Measurements from ENCODE around the gene MYO9B. TPM values are rescaled to one million over a fixed set of nuclear protein-coding genes. Genes with fewer than 3 reads are reported as not detected.
A peak's percentile ranks its signal among the peaks of the same experiment; 100 is the strongest.

The MYO9B gene
- total and polyA plus RNA-seq, 2 of the 13 experiments (the other 11 are each of a cell fraction or from before 2014, with no cell fraction given) = 18.0 to 18.3 TPM

DNA sequence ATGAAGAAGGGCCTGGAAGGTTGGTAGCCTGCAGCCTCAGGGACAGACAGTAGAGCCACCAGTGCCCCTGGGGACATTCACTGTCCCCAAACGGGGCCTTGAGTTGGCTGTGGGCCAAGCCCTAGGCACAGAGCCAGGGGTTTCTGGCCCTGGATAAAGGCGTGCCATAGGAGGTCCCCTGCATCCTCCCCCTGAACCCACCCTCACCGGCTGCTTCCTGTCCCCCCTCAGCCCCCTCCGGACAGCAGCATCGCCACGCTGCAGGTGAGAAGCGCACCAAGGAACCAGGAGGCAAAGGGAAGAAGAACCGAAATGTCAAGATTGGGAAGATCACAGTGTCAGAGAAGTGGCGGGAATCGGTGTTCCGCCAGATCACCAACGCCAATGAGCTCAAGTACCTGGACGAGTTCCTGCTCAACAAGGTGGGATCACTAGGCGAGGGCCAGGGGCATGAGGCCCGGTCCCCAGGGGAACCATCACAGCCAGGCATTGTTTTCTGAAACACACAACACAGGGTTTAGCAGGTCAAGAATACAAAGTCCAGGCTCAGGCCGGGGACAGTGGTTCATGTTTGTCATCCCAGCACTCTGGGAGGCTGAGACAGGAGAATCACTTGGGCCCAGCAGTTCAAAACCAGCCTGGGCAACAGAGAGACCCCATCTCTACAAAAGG, 125.0 kb downstream of the MYO9B start (continued):
- TF ChIP-seq, protein P1, sequence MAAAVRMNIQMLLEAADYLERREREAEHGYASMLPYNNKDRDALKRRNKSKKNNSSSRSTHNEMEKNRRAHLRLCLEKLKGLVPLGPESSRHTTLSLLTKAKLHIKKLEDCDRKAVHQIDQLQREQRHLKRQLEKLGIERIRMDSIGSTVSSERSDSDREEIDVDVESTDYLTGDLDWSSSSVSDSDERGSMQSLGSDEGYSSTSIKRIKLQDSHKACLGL (CRISPR knock-in tag; IDR thresholded peaks at IDR 0.05) = no peak
- TF ChIP-seq ZFP1 (CRISPR knock-in tag; IDR thresholded peaks at IDR 0.05) = no peak
- no peak for TF ChIP-seq DRAP1 (CRISPR knock-in tag; IDR thresholded peaks at IDR 0.05)
- TF ChIP-seq TMF1 (CRISPR knock-in tag; IDR thresholded peaks at IDR 0.05; ENCODE audit: low read depth) = 0 out of 2 replicates have a peak, but pooled peaks have one; percentile 54
- peak; percentile 52 for TF ChIP-seq ESRRA (CRISPR knock-in tag; IDR thresholded peaks at IDR 0.05; ENCODE audit: low read depth)
- TF ChIP-seq SAFB2 (CRISPR knock-in tag; IDR thresholded peaks at IDR 0.05; ENCODE audit: borderline replicate concordance, low read depth) = peak; percentile 80; the same call in 1 of the 2 replicates
- peak; percentile 71; the same call in 1 of the 2 replicates for TF ChIP-seq FOXC1 (CRISPR knock-in tag; IDR thresholded peaks at IDR 0.05; ENCODE audit: borderline replicate concordance)
- TF ChIP-seq ZBTB2 (CRISPR knock-in tag; IDR thresholded peaks at IDR 0.05; ENCODE audit: low read depth) = no peak
- no peak for TF ChIP-seq ZNF746 (CRISPR knock-in tag; IDR thresholded peaks at IDR 0.05)
- TF ChIP-seq, protein P2, sequence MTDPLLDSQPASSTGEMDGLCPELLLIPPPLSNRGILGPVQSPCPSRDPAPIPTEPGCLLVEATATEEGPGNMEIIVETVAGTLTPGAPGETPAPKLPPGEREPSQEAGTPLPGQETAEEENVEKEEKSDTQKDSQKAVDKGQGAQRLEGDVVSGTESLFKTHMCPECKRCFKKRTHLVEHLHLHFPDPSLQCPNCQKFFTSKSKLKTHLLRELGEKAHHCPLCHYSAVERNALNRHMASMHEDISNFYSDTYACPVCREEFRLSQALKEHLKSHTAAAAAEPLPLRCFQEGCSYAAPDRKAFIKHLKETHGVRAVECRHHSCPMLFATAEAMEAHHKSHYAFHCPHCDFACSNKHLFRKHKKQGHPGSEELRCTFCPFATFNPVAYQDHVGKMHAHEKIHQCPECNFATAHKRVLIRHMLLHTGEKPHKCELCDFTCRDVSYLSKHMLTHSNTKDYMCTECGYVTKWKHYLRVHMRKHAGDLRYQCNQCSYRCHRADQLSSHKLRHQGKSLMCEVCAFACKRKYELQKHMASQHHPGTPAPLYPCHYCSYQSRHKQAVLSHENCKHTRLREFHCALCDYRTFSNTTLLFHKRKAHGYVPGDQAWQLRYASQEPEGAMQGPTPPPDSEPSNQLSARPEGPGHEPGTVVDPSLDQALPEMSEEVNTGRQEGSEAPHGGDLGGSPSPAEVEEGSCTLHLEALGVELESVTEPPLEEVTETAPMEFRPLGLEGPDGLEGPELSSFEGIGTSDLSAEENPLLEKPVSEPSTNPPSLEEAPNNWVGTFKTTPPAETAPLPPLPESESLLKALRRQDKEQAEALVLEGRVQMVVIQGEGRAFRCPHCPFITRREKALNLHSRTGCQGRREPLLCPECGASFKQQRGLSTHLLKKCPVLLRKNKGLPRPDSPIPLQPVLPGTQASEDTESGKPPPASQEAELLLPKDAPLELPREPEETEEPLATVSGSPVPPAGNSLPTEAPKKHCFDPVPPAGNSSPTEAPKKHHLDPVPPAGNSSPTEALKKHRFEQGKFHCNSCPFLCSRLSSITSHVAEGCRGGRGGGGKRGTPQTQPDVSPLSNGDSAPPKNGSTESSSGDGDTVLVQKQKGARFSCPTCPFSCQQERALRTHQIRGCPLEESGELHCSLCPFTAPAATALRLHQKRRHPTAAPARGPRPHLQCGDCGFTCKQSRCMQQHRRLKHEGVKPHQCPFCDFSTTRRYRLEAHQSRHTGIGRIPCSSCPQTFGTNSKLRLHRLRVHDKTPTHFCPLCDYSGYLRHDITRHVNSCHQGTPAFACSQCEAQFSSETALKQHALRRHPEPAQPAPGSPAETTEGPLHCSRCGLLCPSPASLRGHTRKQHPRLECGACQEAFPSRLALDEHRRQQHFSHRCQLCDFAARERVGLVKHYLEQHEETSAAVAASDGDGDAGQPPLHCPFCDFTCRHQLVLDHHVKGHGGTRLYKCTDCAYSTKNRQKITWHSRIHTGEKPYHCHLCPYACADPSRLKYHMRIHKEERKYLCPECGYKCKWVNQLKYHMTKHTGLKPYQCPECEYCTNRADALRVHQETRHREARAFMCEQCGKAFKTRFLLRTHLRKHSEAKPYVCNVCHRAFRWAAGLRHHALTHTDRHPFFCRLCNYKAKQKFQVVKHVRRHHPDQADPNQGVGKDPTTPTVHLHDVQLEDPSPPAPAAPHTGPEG (CRISPR knock-in tag; IDR thresholded peaks at IDR 0.05) = no peak
- TF ChIP-seq RBFOX2 (IDR thresholded peaks at IDR 0.05; ENCODE audit: low read depth, low read length) = no peak
- peak; percentile 61 for TF ChIP-seq ASH2L (IDR thresholded peaks at IDR 0.05; ENCODE audit: insufficient read length, low read depth, low read length)
- TF ChIP-seq RCOR2 (CRISPR knock-in tag; IDR thresholded peaks at IDR 0.05) = peak; percentile 78; the same call in 1 of the 2 replicates
- 0 out of 2 replicates have a peak, but pooled peaks have one; percentile 5 for TF ChIP-seq LCORL (IDR thresholded peaks at IDR 0.05)
- TF ChIP-seq LCORL (CRISPR knock-in tag; IDR thresholded peaks at IDR 0.05) = peak; percentile 93; the same call in 1 of the 2 replicates
- peak; percentile 75; the same call in 1 of the 2 replicates for TF ChIP-seq THRA (CRISPR knock-in tag; IDR thresholded peaks at IDR 0.05; ENCODE audit: borderline replicate concordance)
- TF ChIP-seq, protein P3, sequence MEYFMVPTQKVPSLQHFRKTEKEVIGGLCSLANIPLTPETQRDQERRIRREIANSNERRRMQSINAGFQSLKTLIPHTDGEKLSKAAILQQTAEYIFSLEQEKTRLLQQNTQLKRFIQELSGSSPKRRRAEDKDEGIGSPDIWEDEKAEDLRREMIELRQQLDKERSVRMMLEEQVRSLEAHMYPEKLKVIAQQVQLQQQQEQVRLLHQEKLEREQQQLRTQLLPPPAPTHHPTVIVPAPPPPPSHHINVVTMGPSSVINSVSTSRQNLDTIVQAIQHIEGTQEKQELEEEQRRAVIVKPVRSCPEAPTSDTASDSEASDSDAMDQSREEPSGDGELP (IDR thresholded peaks at IDR 0.05; ENCODE audit: borderline replicate concordance, low read depth) = no peak
